H1 (cell line): ENCODE results near the gene PLA1A.

Experiments used
- ATF3 ChIP-seq: IDR thresholded peaks from 2 replicates; pipeline ENCODE4 v1.6.1; 2011; ENCODE audit warnings: low read depth, mild to moderate bottlenecking, low read length; ENCODE audit not compliant: insufficient read depth
- CHD7 ChIP-seq: fragments of 300-600 bp; sonication (generic); IDR thresholded peaks from 2 replicates; pipeline ENCODE4 v1.7.1; 2012; ENCODE audit warnings: low read length, moderate library complexity, mild to moderate bottlenecking, inconsistent platforms; ENCODE audit not compliant: insufficient replicate concordance
- POLR2A ChIP-seq, 2 experiments: IDR thresholded peaks; 1 replicate in 1 of 2; 2 replicates in 1 of 2; pipeline ENCODE4 v1.6.1; 2011; ENCODE audit warnings: low read depth in 2 of 2, low read length in 2 of 2, mild to moderate bottlenecking in 2 of 2; ENCODE audit errors: control extremely low read depth in 1 of 2
- SP1 ChIP-seq: IDR thresholded peaks from 2 replicates; pipeline ENCODE4 v1.6.1; 2011; ENCODE audit warnings: low read depth, low read length
- USF2 ChIP-seq: IDR thresholded peaks from 2 replicates; pipeline ENCODE4 v1.6.1; 2011; ENCODE audit warnings: low read length, improper control_type of control experiment
- ZNF274 ChIP-seq: IDR thresholded peaks from 2 replicates; pipeline ENCODE4 v1.7.0; 2012; ENCODE audit warnings: low read length, borderline replicate concordance; ENCODE audit errors: extremely low read depth

- TF ChIP-seq ZNF274 (no peak), SP1 (no peak), CHD7 (no peak), ATF3 (no peak), POLR2A (IDR thresholded peaks at IDR 0.05; ENCODE audit: control extremely low read depth in 1 of 2, low read depth in 2 of 2, low read length in 2 of 2) (no peak), USF2 (no peak)
These were observed 41.8 kb upstream of the PLA1A start for GRCh38 chr3:119555929-119556328.
